ENCODE results near the gene CAB39.

Gene CAB39

DNA sequence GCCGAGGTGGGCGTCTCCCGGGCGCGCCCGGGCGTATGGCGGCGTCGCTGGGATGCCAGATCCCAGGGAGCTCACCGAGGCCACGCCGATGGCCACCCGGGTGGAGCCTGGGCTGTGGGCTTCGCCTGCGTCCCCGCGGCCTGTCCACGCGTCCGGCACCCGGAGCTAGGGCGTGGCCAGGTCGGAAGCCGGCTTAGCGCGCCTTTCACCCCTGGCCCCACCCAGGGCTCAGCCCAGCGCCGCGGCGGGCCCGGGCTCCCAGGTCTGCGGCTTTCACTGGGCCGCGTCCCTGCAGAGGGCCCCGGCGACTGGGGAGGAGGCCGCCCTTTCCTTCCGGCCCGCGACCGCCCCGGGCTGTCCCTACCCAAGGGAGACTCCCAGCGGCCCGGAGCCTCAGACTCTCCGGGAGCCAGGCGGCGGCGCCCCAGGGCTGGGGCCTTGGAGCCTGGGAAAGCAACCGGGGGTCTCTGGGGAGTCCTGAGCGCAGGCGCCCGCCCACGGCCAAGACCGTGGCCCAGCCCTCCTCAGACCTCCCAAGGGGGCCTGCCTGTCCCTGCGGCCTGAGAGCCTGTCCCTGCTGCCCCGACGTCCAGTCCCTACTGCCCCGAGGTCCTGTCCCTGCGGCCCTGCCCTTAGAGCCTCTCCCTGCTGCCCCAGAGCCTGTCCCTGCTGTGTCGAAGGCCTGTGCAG is 115.8 kb downstream of the CAB39 start:
- peak; percentile 55 for DNase-seq (ENCODE audit: insufficient read length)
- peak; percentile 78 for FAIRE-seq
- TF ChIP-seq POLR2AphosphoS5 (IDR thresholded peaks at IDR 0.05; ENCODE audit: low read depth, low read length): no peak
- TF ChIP-seq POLR2A (IDR thresholded peaks at IDR 0.05; ENCODE audit: low read depth, low read length): peak; percentile 21; the same call in 1 of the 2 replicates
- no peak for TF ChIP-seq TAF1 (IDR thresholded peaks at IDR 0.05; ENCODE audit: borderline replicate concordance, low read depth, low read length)

DNA sequence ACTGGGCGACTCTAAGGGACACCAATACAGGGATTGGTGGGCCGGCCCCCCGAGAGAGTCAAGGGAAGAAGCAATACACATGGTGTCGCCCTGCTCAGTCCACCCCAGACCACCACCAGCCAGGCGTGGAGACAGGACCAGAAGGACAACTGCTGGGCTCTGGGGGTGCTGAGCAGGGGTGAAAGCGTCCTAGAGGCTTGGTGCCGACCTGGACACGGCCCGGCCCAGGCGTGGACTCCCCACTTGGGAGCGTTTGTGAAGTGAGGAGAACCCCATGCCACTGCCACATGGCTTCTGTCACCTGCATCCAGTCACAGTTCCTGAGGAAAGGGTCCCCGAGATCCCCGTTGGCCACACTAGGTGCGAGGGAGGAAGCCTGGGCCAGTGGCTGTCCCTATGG is 116.7 kb downstream of the CAB39 start:
- no peak for DNase-seq (ENCODE audit: insufficient read length)
- FAIRE-seq: no peak
- TF ChIP-seq TAF1 (IDR thresholded peaks at IDR 0.05; ENCODE audit: borderline replicate concordance, low read depth, low read length) (no peak), POLR2A (IDR thresholded peaks at IDR 0.05; ENCODE audit: low read depth, low read length) (no peak), POLR2AphosphoS5 (IDR thresholded peaks at IDR 0.05; ENCODE audit: low read depth, low read length) (no peak)

DNA sequence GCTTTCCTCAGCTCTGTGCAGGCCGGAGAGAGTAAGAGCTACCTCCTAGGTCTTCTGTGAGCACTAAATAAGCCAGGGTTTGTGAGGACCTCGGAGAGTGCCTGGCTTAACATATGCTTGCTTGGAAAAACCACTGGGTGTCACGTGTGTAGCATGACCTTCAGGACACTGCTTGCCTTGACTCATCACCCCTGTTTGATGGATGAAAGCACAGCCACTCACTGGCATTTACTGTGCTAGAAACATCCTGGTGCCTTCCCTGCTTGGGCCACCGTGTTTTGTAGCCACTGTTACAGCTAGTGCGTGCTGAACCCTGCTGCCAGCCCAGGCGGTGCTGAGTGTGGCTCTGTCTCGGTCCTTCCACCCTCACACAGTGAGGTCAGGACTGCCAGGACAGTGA is 117.3 kb downstream of the CAB39 start:
- no peak for FAIRE-seq
- TF ChIP-seq POLR2A (IDR thresholded peaks at IDR 0.05; ENCODE audit: low read depth, low read length) (no peak), TAF1 (IDR thresholded peaks at IDR 0.05; ENCODE audit: borderline replicate concordance, low read depth, low read length) (no peak), POLR2AphosphoS5 (IDR thresholded peaks at IDR 0.05; ENCODE audit: low read depth, low read length) (no peak)
- DNase-seq (ENCODE audit: insufficient read length): no peak

DNA sequence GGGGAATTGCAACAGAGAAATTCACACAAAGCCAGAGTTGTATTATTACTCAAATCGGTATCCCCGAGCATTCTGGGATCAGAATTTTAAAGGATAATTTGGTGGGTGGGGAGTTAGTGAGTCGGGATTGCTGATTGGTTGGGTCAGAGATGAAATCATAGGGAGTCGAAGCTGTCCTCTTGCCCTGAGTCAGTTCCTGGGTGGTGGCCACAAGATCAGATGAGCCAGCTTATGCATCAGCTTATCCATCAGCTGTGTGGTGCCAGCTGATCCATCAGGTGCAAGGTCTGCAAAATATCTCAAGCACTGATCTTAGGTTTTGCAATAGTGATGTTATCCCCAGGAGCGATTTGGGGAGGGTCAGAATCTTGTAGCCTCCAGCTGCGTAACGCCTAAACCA is 117.8 kb downstream of the CAB39 start:
- no peak for TF ChIP-seq POLR2A (IDR thresholded peaks at IDR 0.05; ENCODE audit: low read depth, low read length)
- no peak for TF ChIP-seq POLR2AphosphoS5 (IDR thresholded peaks at IDR 0.05; ENCODE audit: low read depth, low read length)
- no peak for TF ChIP-seq TAF1 (IDR thresholded peaks at IDR 0.05; ENCODE audit: borderline replicate concordance, low read depth, low read length)
- FAIRE-seq (no peak), DNase-seq (ENCODE audit: insufficient read length) (no peak)

DNA sequence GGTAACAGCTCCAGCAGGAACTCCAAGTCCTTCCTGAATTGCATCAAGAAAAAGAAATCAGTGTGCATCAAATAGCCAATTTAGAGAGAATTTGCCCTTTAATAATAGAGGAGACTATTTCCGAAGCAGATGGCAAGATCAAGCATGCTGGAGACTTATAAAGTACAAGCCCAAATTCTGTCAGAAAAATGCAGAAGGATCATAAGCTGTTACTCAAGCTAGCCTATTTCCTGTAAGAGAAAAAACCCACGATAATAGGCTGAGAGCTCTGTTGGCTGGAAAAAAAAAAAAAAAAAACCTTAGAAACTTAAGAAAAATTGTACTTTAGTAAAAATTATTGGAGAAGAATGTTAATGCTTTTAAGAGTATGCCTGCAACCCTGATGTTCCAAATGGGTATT is 127.7 kb downstream of the CAB39 start:
- DNase-seq (ENCODE audit: insufficient read length) (no peak), FAIRE-seq (no peak)
- TF ChIP-seq POLR2A (IDR thresholded peaks at IDR 0.05; ENCODE audit: low read depth, low read length) (no peak), TAF1 (IDR thresholded peaks at IDR 0.05; ENCODE audit: borderline replicate concordance, low read depth, low read length) (no peak), POLR2AphosphoS5 (IDR thresholded peaks at IDR 0.05; ENCODE audit: low read depth, low read length) (no peak)

DNA sequence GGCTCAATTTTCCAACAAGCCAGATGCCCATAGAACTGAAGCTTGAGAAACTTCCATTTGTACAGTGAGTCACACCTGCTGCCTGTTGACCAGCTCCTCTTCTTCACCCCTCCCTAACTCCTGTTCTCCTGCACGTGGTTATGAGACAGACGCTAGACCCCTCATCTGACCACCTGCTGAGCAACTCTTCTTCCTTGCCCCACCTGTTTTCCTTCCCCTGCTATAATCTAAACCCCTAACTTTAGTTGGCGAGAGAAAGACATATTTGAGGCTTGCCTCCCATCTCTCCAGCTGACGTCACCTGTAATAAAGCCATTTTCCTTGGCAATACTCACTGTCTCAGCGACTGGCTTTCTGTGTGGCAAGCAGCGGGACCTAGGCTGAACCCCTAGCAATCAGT is 129.8 kb downstream of the CAB39 start:
- DNase-seq (ENCODE audit: insufficient read length): no peak
- no peak for TF ChIP-seq TAF1 (IDR thresholded peaks at IDR 0.05; ENCODE audit: borderline replicate concordance, low read depth, low read length)
- TF ChIP-seq POLR2A (IDR thresholded peaks at IDR 0.05; ENCODE audit: low read depth, low read length): no peak
- no peak for TF ChIP-seq POLR2AphosphoS5 (IDR thresholded peaks at IDR 0.05; ENCODE audit: low read depth, low read length)

DNA sequence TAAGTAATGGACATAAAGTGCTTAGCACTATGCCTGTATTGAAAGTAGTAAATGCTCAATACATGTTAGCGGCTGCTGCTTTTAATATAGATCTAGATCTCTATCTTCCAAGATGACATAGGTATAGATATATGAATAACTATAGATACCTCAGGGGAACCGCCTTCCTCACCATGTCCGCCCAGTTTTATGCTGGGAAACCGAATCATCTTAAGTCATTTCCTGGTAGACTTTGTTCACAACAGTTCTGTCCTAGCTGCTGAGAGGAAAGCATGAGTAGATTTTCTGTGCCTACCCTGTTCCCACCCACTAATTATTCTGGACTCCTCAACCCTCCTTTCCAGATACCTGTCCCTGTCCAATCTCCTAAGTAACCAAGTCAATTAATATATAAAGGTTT is 130.5 kb downstream of the CAB39 start:
- DNase-seq (ENCODE audit: insufficient read length): no peak
- FAIRE-seq: no peak
- TF ChIP-seq POLR2A (IDR thresholded peaks at IDR 0.05; ENCODE audit: low read depth, low read length) (no peak), POLR2AphosphoS5 (IDR thresholded peaks at IDR 0.05; ENCODE audit: low read depth, low read length) (no peak), TAF1 (IDR thresholded peaks at IDR 0.05; ENCODE audit: borderline replicate concordance, low read depth, low read length) (no peak)

More for the DNA sequence above, 129.8 kb downstream of the CAB39 start:
- FAIRE-seq: no peak

DNA sequence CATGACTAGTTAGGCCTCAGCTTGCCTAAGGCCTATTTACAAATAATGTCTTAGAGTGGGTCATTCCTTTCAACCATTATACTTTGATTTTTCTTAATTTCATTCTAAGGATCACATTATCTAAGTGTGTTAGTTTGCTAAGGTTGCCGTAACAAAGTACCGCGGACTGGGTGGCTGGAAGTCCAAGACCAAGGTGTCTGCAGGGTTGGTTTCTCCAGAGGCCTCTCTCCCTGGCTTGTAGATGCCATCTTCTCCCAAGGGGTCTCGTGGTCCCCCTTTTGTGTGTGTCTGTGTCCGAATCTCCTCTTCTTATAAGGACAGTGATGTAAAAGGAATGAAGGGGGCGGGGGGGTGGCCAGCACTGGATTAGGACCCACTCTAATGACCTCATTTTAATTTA is 133.7 kb downstream of the CAB39 start:
- TF ChIP-seq TAF1 (IDR thresholded peaks at IDR 0.05; ENCODE audit: borderline replicate concordance, low read depth, low read length) (no peak), POLR2A (IDR thresholded peaks at IDR 0.05; ENCODE audit: low read depth, low read length) (no peak), POLR2AphosphoS5 (IDR thresholded peaks at IDR 0.05; ENCODE audit: low read depth, low read length) (no peak)
- no peak for FAIRE-seq
- DNase-seq (ENCODE audit: insufficient read length): no peak

DNA sequence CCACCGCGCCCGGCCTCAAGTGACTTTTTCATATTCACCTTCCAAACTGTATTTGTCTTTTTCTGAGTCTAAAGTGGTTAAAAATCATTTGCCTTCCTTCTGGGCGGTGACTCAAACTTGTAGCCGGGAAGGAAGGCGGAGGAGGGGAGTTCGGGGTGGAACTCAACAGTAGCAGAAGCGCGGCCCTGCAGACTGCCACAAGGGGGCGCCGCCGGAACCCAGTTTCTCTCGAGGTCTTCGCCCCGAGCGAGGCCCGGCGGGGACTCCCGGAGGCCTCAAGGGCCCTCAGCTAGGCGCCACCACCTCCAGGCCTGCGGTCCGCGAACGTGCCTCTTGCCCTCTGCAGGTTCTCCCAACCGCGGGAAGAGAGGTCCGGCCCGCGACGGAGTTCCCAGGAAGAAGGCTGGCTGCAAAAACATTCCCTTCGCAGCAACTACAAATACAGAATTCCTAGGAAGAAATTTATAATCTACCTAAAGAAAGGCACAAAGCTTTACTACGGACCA is 135.3 kb downstream of the CAB39 start:
- TF ChIP-seq POLR2AphosphoS5 (IDR thresholded peaks at IDR 0.05; ENCODE audit: low read depth, low read length) (no peak), TAF1 (IDR thresholded peaks at IDR 0.05; ENCODE audit: borderline replicate concordance, low read depth, low read length) (no peak), POLR2A (IDR thresholded peaks at IDR 0.05; ENCODE audit: low read depth, low read length) (no peak)
- FAIRE-seq (peak; percentile 99), DNase-seq (ENCODE audit: insufficient read length) (peak; percentile 90)

DNA sequence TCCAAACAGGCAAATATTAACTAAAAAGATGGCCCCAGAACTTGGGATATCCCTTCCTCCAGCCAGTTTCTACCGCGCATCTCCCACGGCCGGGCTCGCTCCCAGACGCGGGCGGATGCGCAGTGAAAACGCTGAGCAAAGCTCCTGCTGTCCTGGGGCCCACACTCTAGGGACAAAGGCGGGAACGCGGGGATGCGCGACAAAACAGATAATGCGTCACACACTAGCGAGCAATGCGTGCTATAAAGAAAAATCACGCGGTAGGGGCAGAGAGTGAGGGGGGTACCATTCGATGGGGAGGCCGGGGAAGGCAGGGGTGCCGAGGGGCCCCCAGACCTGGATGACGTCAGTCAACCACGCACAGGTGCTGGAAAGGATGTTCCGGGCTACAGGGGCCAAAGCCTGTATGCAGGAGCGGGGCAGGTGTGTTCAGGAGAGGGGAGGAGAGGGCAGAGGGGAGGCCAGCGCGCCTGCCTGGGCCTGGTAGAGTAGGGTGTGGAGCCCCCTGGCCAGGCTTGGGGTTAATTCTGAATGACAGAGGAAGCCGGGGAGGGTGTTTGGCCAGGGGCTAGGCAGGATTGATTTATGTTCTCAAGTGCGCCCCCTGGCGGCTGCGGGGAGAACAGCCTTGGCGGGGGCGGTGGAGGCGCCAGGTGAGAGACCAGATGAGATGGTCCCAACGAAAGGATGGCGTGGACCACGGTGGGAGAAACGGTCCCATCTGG is 137.2 kb downstream of the CAB39 start:
- FAIRE-seq: peak; percentile 82
- TF ChIP-seq TAF1 (IDR thresholded peaks at IDR 0.05; ENCODE audit: borderline replicate concordance, low read depth, low read length) (no peak), POLR2A (IDR thresholded peaks at IDR 0.05; ENCODE audit: low read depth, low read length) (no peak), POLR2AphosphoS5 (IDR thresholded peaks at IDR 0.05; ENCODE audit: low read depth, low read length) (no peak)
- DNase-seq (ENCODE audit: insufficient read length): peak; percentile 60

DNA sequence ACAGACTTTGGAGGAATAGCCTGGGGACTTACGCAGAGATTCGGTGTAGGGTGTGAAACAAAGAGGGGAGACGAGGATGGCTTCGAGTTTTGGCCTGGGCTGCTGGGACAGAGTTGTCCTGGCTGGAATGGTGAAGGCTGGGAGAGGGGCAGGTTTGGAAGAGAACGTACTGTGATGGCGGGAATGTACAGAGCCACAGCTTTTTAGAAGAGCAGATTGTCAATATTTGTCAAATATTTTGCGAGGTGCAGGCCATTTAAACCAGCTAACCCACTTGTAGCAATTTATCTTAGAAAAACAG is 137.7 kb downstream of the CAB39 start:
- TF ChIP-seq POLR2AphosphoS5 (IDR thresholded peaks at IDR 0.05; ENCODE audit: low read depth, low read length) (no peak), TAF1 (IDR thresholded peaks at IDR 0.05; ENCODE audit: borderline replicate concordance, low read depth, low read length) (no peak), POLR2A (IDR thresholded peaks at IDR 0.05; ENCODE audit: low read depth, low read length) (no peak)
- DNase-seq (ENCODE audit: insufficient read length) (no peak), FAIRE-seq (no peak)

DNA sequence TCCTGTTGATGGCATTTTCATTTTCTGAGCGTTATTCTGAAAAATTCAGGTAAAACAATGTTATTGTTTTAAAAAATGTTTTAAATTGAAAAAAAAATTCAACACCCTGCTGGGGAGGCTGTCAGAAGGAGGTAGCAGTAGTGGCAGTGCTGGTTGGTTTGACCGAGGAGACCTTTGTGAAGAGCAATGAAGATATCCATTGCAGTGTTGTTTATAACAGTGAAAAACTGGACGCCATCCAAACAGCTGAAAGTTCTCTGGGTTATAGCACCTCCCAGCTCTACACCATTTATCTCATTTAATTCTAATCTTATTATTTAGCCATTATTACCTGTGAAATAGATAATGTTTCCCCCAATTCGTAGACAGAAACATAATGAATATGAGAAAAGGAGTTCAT is 139.5 kb downstream of the CAB39 start:
- DNase-seq (ENCODE audit: insufficient read length) (no peak), FAIRE-seq (no peak)
- no peak for TF ChIP-seq POLR2AphosphoS5 (IDR thresholded peaks at IDR 0.05; ENCODE audit: low read depth, low read length)
- no peak for TF ChIP-seq POLR2A (IDR thresholded peaks at IDR 0.05; ENCODE audit: low read depth, low read length)
- no peak for TF ChIP-seq TAF1 (IDR thresholded peaks at IDR 0.05; ENCODE audit: borderline replicate concordance, low read depth, low read length)
